Activated naive CD4-positive, alpha-beta T cell treated with anti-CD3 and anti-CD28 coated beads for 36 hours (primary cell): ENCODE data around the gene TBC1D22A. TPM values are rescaled to one million over a fixed set of nuclear protein-coding genes. Genes with fewer than 3 reads are reported as not detected.

Experiments
- CTCF ChIA-PET: fragments of 350-600 bp; sonication (Branson Sonifier 250); formaldehyde crosslinking; loops from one replicate; lab custom pipeline; 2021; ENCODE audit warnings: antibody characterized with exemption; lab: Charles Lee
- DNase-seq: peaks from one replicate; pipeline ENCODE4 v3.0.0-alpha.2; 2020
- H3K27ac Mint-ChIP-seq: one replicate; pipeline ENCODE4 v1.8.0; 2021; ENCODE audit warnings: mild to moderate bottlenecking, mixed read lengths
- H3K27me3 Mint-ChIP-seq: one replicate; pipeline ENCODE4 v1.8.0; 2021; ENCODE audit warnings: low read depth, mixed read lengths
- H3K36me3 Mint-ChIP-seq: one replicate; pipeline ENCODE4 v1.8.0; 2021; ENCODE audit warnings: low read depth, mixed read lengths
- H3K4me1 Mint-ChIP-seq: one replicate; pipeline ENCODE4 v1.8.0; 2021; ENCODE audit warnings: low read depth, mixed read lengths
- H3K4me3 Mint-ChIP-seq: one replicate; pipeline ENCODE4 v1.8.0; 2021; ENCODE audit warnings: mild to moderate bottlenecking, moderate library complexity, mixed read lengths
- H3K9me3 Mint-ChIP-seq: one replicate; pipeline ENCODE4 v1.8.0; 2021; ENCODE audit warnings: mixed read lengths
- intact Hi-C: fragments of 100-400 bp; cut with micrococcal nuclease; formaldehyde crosslinking; loops from one replicate; pipeline ENCODE4 v1.15.1; 2023
- total RNA-seq, 2 experiments: library from RNA; stranded (reverse); gene quantifications; one replicate each; pipeline ENCODE4 v1.2.3, GENCODE V29; 2021

Gene TBC1D22A
- total RNA-seq, 2 experiments from 2014 or later = 20.1 to 21.4 TPM

- Mint-ChIP-seq H3K36me3 (peaks cover 23% of the 10 kb centered on the region), H3K4me3 (no peak overlapping the region), H3K4me1 (no peaks in the 10 kb centered on the region), H3K27me3 (no peaks in the 10 kb centered on the region), H3K9me3 (peaks cover 17% of the 10 kb centered on the region), H3K27ac (no peak overlapping the region)
- CTCF ChIA-PET = no interaction called here
- no peak for DNase-seq
- intact Hi-C loops = no loop called here
These were observed 412.9 kb downstream of the TBC1D22A start for GRCh38 chr22:47175151-47176025.

- H3K36me3 Mint-ChIP-seq = peaks cover 23% of the 10 kb centered on the region
- no peaks in the 10 kb centered on the region for H3K27me3 Mint-ChIP-seq
- CTCF ChIA-PET = no interaction called here
- intact Hi-C loops = no loop called here
- peaks cover 17% of the 10 kb centered on the region for H3K9me3 Mint-ChIP-seq
- DNase-seq = no peak
- H3K4me3 Mint-ChIP-seq = no peak overlapping the region
- no peaks in the 10 kb centered on the region for H3K4me1 Mint-ChIP-seq
- no peak overlapping the region for H3K27ac Mint-ChIP-seq
These were observed 413.6 kb downstream of the TBC1D22A start for GRCh38 chr22:47176026-47176389.

- H3K4me1 Mint-ChIP-seq = no peaks in the 10 kb centered on the region
- no peak overlapping the region for H3K27ac Mint-ChIP-seq
- no peak for DNase-seq
- peaks cover 20% of the 10 kb centered on the region for H3K9me3 Mint-ChIP-seq
- H3K36me3 Mint-ChIP-seq = peaks cover 23% of the 10 kb centered on the region
- H3K27me3 Mint-ChIP-seq = no peaks in the 10 kb centered on the region
- intact Hi-C loops = no loop called here
- no peak overlapping the region for H3K4me3 Mint-ChIP-seq
- CTCF ChIA-PET = no interaction called here
These were observed 414.3 kb downstream of the TBC1D22A start for GRCh38 chr22:47176573-47177333.

GRCh38 chr22:47177334-47177815 is 414.9 kb downstream of the TBC1D22A start:
- intact Hi-C loops = no loop called here
- Mint-ChIP-seq H3K27me3 (no peaks in the 10 kb centered on the region), H3K36me3 (peaks cover 21% of the 10 kb centered on the region), H3K4me1 (no peaks in the 10 kb centered on the region), H3K27ac (no peak overlapping the region), H3K9me3 (peaks cover 20% of the 10 kb centered on the region), H3K4me3 (no peak overlapping the region)
- no peak for DNase-seq
- CTCF ChIA-PET = no interaction called here

- intact Hi-C loops = no loop called here
- Mint-ChIP-seq H3K27me3 (no peaks in the 10 kb centered on the region), H3K9me3 (peaks cover 25% of the 10 kb centered on the region), H3K4me1 (no peaks in the 10 kb centered on the region), H3K27ac (no peak overlapping the region), H3K36me3 (peaks cover 20% of the 10 kb centered on the region), H3K4me3 (no peak overlapping the region)
- DNase-seq = no peak
- CTCF ChIA-PET = no interaction called here
These were observed 415.9 kb downstream of the TBC1D22A start for GRCh38 chr22:47178339-47178738.

- DNase-seq = no peak
- H3K4me3 Mint-ChIP-seq = no peak overlapping the region
- peaks cover 7% of the 10 kb centered on the region for H3K36me3 Mint-ChIP-seq
- peaks cover 26% of the 10 kb centered on the region for H3K9me3 Mint-ChIP-seq
- intact Hi-C loops = no loop called here
- H3K4me1 Mint-ChIP-seq = no peaks in the 10 kb centered on the region
- H3K27me3 Mint-ChIP-seq = no peaks in the 10 kb centered on the region
- no peak overlapping the region for H3K27ac Mint-ChIP-seq
- CTCF ChIA-PET = no interaction called here
These were observed 418.3 kb downstream of the TBC1D22A start for GRCh38 chr22:47180796-47181195.

GRCh38 chr22:47187176-47187957 is 424.9 kb downstream of the TBC1D22A start:
- Mint-ChIP-seq H3K4me3 (no peak overlapping the region), H3K27me3 (no peaks in the 10 kb centered on the region), H3K27ac (no peak overlapping the region), H3K4me1 (no peaks in the 10 kb centered on the region), H3K9me3 (peaks cover 26% of the 10 kb centered on the region), H3K36me3 (no peaks in the 10 kb centered on the region)
- intact Hi-C loops = no loop called here
- DNase-seq = no peak
- CTCF ChIA-PET = no interaction called here

GRCh38 chr22:47188261-47189055 is 426.0 kb downstream of the TBC1D22A start:
- no peak overlapping the region for H3K27ac Mint-ChIP-seq
- CTCF ChIA-PET = no interaction called here
- intact Hi-C loops = no loop called here
- no peaks in the 10 kb centered on the region for H3K27me3 Mint-ChIP-seq
- no peaks in the 10 kb centered on the region for H3K4me1 Mint-ChIP-seq
- H3K36me3 Mint-ChIP-seq = no peaks in the 10 kb centered on the region
- peaks cover 21% of the 10 kb centered on the region for H3K9me3 Mint-ChIP-seq
- H3K4me3 Mint-ChIP-seq = no peak overlapping the region
- no peak for DNase-seq

- no peak overlapping the region for H3K27ac Mint-ChIP-seq
- no peak for DNase-seq
- no peaks in the 10 kb centered on the region for H3K27me3 Mint-ChIP-seq
- intact Hi-C loops = no loop called here
- no peak overlapping the region for H3K4me3 Mint-ChIP-seq
- H3K36me3 Mint-ChIP-seq = no peaks in the 10 kb centered on the region
- CTCF ChIA-PET = no interaction called here
- no peaks in the 10 kb centered on the region for H3K4me1 Mint-ChIP-seq
- peaks cover 21% of the 10 kb centered on the region for H3K9me3 Mint-ChIP-seq
These were observed 426.8 kb downstream of the TBC1D22A start for GRCh38 chr22:47189056-47189916.

GRCh38 chr22:47190276-47190956 is 428.0 kb downstream of the TBC1D22A start:
- Mint-ChIP-seq H3K36me3 (no peaks in the 10 kb centered on the region), H3K27ac (no peak overlapping the region), H3K9me3 (peaks cover 15% of the 10 kb centered on the region), H3K4me3 (no peak overlapping the region), H3K4me1 (no peaks in the 10 kb centered on the region), H3K27me3 (no peaks in the 10 kb centered on the region)
- intact Hi-C loops = no loop called here
- DNase-seq = no peak
- CTCF ChIA-PET = no interaction called here
